GM12878 (cell line): ENCODE data around the gene SIDT2. TPM values are rescaled to one million over a fixed set of nuclear protein-coding genes. Genes with fewer than 3 reads are reported as not detected.
A peak's percentile ranks its signal among the peaks of the same experiment; 100 is the strongest.

Experiments
- HDGF ChIP-seq: fragments of 450-650 bp; IDR thresholded peaks from 2 replicates; pipeline ENCODE4 v1.6.1; 2016; ENCODE audit warnings: antibody characterized with exemption
- IKZF2 ChIP-seq, 2 experiments: fragments of 450-650 bp; IDR thresholded peaks; 2 replicates each; pipeline ENCODE4 v1.6.1; 2017; ENCODE audit warnings: mild to moderate bottlenecking in 2 of 2, moderate library complexity in 2 of 2
- SMARCA5 ChIP-seq: fragments of 450-650 bp; IDR thresholded peaks from 2 replicates; pipeline ENCODE4 v1.6.1; 2017; ENCODE audit warnings: mild to moderate bottlenecking
- ZZZ3 ChIP-seq: IDR thresholded peaks from 2 replicates; pipeline ENCODE4 v1.6.1; 2011; ENCODE audit warnings: low read depth; ENCODE audit not compliant: control insufficient read depth, insufficient read length
- polyA plus RNA-seq, 11 experiments: library from polyadenylated mRNA; depleted of rRNA in 4 of 11; unstranded in 6 of 11; stranded (reverse) in 5 of 11; fragments of >200 nt; fragmentation: Nextera tagmentation in 4 of 11; fragmentation: Illumina TruSeq in 1 of 11; extraction: Ambion mirVana in 4 of 11; extraction: Trizol in 1 of 11; gene quantifications; 1 replicate in 1 of 11; 2 replicates in 10 of 11; pipeline versions ENCODE4 v1.2.1 to v1.2.3, GENCODE V29; 2011 to 2016; ENCODE audit warnings: inconsistent platforms in 2 of 11, missing spikeins in 2 of 11, low read depth in 1 of 11
- total RNA-seq, 4 experiments: library from RNA; depleted of rRNA in 3 of 4; stranded (reverse); fragments of >200 nt in 3 of 4; fragmentation: Illumina TruSeq in 1 of 4; extraction: Trizol in 1 of 4; gene quantifications; 2 replicates each; pipeline versions ENCODE4 v1.2.1 to v1.2.3, GENCODE V29; 2013 to 2021
- TF ChIP-seq, protein P1 (sequence below): fragments of 450-650 bp; IDR thresholded peaks from 2 replicates; pipeline ENCODE4 v1.6.1; 2017; ENCODE audit warnings: mild to moderate bottlenecking, moderate library complexity
- TF ChIP-seq, protein P2 (sequence below): fragments of 450-650 bp; IDR thresholded peaks from 2 replicates; pipeline ENCODE4 v1.6.1; 2016; ENCODE audit warnings: mild to moderate bottlenecking
- TF ChIP-seq, protein P3 (sequence below): fragments of 450-650 bp; IDR thresholded peaks from 2 replicates; pipeline ENCODE4 v1.6.1; 2017; ENCODE audit warnings: mild to moderate bottlenecking, moderate library complexity
- TF ChIP-seq, protein P4 (sequence below): fragments of 450-650 bp; IDR thresholded peaks from 2 replicates; pipeline ENCODE4 v1.6.1; 2016; ENCODE audit warnings: mild to moderate bottlenecking
- TF ChIP-seq, protein P5 (sequence below): IDR thresholded peaks from 2 replicates; pipeline ENCODE4 v1.6.1; 2011; ENCODE audit warnings: low read depth, low read length, improper control_type of control experiment, borderline replicate concordance

The SIDT2 gene
- total and polyA plus RNA-seq, 10 of the 15 experiments (the other 5 are each of a cell fraction or from before 2014, with no cell fraction given), result 4.9 to 23.9 (median 10.3) TPM

DNA sequence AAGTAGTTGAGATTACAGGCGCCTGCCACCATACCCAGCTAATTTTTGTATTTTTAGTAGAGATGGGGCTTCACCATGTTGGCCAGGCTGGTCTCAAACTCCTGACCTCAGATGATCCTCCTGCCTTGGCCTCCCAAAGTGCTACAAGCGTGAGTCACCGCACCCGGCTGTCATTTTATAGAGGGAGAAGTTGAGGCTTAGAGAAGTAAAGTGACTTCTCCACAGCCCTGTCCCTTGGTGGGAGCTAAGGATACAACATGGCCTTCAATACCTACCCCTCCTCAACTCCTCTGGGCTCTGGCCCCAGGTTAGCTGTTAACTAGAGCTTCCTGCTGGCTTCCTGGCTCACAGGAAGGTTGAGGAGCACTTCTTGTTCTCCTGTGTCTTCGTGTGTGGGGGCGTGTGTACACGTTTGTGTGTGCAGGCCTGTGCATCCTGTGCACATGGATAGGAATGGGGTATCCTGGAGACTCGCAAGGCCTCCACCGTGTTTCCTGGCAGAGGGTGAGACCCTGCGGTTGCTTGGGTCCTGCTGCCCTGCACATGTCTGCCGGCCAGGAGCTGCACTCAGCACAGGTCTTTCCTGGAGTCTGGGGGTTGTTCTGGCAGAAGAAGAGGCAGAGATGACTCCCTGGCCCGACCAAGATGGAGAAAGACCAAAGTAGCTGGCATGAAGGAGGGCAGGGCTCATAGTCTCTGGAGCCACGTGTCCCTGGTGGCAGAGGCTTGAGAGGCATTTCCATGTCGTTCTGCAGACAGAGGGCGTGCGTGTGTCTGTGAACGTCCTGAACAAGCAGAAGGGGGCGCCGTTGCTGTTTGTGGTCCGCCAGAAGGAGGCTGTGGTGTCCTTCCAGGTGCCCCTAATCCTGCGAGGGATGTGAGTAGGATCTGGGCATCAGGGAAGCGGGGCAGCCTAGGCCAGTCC lies 2.4 kb downstream of the SIDT2 start (continued):
- TF ChIP-seq, protein P1, sequence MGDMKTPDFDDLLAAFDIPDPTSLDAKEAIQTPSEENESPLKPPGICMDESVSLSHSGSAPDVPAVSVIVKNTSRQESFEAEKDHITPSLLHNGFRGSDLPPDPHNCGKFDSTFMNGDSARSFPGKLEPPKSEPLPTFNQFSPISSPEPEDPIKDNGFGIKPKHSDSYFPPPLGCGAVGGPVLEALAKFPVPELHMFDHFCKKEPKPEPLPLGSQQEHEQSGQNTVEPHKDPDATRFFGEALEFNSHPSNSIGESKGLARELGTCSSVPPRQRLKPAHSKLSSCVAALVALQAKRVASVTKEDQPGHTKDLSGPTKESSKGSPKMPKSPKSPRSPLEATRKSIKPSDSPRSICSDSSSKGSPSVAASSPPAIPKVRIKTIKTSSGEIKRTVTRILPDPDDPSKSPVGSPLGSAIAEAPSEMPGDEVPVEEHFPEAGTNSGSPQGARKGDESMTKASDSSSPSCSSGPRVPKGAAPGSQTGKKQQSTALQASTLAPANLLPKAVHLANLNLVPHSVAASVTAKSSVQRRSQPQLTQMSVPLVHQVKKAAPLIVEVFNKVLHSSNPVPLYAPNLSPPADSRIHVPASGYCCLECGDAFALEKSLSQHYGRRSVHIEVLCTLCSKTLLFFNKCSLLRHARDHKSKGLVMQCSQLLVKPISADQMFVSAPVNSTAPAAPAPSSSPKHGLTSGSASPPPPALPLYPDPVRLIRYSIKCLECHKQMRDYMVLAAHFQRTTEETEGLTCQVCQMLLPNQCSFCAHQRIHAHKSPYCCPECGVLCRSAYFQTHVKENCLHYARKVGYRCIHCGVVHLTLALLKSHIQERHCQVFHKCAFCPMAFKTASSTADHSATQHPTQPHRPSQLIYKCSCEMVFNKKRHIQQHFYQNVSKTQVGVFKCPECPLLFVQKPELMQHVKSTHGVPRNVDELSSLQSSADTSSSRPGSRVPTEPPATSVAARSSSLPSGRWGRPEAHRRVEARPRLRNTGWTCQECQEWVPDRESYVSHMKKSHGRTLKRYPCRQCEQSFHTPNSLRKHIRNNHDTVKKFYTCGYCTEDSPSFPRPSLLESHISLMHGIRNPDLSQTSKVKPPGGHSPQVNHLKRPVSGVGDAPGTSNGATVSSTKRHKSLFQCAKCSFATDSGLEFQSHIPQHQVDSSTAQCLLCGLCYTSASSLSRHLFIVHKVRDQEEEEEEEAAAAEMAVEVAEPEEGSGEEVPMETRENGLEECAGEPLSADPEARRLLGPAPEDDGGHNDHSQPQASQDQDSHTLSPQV, result no peak
- TF ChIP-seq, protein P2, sequence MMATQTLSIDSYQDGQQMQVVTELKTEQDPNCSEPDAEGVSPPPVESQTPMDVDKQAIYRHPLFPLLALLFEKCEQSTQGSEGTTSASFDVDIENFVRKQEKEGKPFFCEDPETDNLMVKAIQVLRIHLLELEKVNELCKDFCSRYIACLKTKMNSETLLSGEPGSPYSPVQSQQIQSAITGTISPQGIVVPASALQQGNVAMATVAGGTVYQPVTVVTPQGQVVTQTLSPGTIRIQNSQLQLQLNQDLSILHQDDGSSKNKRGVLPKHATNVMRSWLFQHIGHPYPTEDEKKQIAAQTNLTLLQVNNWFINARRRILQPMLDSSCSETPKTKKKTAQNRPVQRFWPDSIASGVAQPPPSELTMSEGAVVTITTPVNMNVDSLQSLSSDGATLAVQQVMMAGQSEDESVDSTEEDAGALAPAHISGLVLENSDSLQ, result peak; percentile 39; the same call in 1 of the 2 replicates
- TF ChIP-seq ZZZ3 (no peak), SMARCA5 (0 out of 2 replicates have a peak, but pooled peaks have one; percentile 78), HDGF (peak; percentile 84; the same call in 1 of the 2 replicates), IKZF2 (IDR thresholded peaks at IDR 0.05) (0 out of 4 replicates have a peak, but pooled peaks of 1 of the 2 experiments have one; percentile 25)
- TF ChIP-seq, protein P3, sequence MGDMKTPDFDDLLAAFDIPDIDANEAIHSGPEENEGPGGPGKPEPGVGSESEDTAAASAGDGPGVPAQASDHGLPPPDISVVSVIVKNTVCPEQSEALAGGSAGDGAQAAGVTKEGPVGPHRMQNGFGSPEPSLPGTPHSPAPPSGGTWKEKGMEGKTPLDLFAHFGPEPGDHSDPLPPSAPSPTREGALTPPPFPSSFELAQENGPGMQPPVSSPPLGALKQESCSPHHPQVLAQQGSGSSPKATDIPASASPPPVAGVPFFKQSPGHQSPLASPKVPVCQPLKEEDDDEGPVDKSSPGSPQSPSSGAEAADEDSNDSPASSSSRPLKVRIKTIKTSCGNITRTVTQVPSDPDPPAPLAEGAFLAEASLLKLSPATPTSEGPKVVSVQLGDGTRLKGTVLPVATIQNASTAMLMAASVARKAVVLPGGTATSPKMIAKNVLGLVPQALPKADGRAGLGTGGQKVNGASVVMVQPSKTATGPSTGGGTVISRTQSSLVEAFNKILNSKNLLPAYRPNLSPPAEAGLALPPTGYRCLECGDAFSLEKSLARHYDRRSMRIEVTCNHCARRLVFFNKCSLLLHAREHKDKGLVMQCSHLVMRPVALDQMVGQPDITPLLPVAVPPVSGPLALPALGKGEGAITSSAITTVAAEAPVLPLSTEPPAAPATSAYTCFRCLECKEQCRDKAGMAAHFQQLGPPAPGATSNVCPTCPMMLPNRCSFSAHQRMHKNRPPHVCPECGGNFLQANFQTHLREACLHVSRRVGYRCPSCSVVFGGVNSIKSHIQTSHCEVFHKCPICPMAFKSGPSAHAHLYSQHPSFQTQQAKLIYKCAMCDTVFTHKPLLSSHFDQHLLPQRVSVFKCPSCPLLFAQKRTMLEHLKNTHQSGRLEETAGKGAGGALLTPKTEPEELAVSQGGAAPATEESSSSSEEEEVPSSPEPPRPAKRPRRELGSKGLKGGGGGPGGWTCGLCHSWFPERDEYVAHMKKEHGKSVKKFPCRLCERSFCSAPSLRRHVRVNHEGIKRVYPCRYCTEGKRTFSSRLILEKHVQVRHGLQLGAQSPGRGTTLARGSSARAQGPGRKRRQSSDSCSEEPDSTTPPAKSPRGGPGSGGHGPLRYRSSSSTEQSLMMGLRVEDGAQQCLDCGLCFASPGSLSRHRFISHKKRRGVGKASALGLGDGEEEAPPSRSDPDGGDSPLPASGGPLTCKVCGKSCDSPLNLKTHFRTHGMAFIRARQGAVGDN, result peak; percentile 60; the same call in 1 of the 2 replicates
- TF ChIP-seq, protein P4, sequence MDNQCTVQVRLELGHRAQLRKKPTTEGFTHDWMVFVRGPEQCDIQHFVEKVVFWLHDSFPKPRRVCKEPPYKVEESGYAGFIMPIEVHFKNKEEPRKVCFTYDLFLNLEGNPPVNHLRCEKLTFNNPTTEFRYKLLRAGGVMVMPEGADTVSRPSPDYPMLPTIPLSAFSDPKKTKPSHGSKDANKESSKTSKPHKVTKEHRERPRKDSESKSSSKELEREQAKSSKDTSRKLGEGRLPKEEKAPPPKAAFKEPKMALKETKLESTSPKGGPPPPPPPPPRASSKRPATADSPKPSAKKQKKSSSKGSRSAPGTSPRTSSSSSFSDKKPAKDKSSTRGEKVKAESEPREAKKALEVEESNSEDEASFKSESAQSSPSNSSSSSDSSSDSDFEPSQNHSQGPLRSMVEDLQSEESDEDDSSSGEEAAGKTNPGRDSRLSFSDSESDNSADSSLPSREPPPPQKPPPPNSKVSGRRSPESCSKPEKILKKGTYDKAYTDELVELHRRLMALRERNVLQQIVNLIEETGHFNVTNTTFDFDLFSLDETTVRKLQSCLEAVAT, result peak; percentile 42; the same call in 1 of the 2 replicates
- TF ChIP-seq, protein P5, sequence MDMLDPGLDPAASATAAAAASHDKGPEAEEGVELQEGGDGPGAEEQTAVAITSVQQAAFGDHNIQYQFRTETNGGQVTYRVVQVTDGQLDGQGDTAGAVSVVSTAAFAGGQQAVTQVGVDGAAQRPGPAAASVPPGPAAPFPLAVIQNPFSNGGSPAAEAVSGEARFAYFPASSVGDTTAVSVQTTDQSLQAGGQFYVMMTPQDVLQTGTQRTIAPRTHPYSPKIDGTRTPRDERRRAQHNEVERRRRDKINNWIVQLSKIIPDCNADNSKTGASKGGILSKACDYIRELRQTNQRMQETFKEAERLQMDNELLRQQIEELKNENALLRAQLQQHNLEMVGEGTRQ, result peak; percentile 69
